Stromal cell of bone marrow (primary cell): Measurements from ENCODE around the gene SAMM50.

Experiments
- DNase-seq: peaks from one replicate; pipeline ENCODE4 v3.0.0-alpha.2; 2012; ENCODE audit warnings: low read depth

The SAMM50 gene

DNA sequence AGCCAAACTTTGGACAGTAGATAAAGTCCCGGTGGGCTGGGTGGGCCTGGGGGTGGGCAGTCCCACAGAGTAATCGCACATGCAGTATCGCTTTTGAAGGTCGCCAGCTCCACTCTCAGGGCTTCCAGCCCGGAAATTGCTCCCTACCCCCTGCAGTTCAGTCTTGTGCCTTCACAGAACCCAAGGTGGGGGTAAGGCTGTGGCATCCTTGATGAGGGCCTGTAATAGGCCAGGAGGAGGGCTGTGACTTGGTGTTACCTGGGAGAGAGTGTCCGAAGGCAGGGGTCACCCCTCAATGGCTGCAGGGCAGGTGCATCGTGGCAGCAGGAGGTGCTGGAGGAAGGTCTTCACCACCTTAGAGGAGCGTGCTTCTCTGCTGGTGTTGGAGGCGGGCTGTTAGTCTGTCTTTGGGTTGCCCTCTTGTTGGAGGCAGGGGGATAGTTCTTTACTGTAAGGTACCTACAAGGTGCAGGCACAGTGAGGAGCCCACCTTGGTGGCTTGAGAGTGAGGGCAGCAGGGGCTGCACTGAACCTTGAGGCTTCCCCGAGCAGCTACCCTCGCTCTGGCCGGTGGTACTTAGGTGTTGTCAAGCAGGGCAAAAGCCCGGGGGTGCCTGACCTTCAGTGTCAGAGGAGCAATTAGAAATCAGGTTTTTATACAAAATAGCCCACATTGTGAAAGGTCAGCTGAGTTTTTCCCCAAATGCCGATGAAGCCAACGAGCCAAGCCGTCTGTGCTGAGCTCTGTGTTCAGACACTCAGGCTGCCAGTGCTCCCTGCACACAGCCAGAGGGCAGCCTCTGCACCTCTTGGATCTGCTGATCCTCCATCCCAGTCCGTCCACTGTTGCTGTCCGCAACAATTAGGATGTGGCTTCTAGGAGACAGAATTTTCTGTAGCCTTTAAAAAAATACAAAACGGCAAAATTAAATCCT is 21.9 kb downstream of the SAMM50 start:
- DNase-seq, result no peak

DNA sequence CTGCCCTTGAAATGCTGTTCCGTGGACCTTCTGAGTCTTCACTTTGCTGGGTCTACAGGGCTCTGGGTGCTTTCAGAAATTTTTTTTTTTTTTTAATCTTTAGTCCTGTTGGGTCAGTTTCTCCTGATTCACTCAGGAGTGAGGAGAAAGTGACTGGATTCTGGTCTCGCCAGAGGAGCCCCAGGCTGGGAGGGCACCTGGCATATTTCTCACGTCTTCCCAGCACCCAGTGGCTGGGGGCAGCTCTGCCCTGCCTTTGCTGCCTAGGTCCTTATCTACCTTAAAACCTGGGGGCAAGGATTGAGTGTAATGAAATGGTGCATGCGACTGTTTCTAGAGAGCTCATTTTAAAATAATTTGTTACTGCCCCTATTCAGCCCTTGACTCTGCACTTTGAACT is 23.3 kb downstream of the SAMM50 start:
- no peak for DNase-seq

DNA sequence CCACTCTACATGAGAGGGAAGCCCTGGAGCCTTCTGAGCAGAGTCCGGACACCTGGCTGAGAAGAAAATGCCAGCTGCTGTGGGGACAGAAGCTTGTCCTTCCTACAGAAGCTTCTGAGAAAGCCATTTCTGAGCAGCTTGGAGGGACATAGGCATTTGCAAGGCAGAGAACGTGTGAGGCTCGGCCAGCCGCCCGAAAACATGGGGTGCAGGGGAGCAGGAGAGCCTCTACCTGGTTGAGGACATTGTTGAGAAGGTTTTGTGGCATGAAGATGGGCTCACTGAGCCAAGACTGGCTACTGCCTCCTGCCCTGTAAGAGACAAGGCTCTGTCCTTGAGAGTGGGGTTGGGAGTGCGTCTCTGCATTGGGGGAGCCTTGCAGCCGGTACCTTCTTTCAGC is 25.3 kb downstream of the SAMM50 start:
- DNase-seq, result no peak

- no peak for DNase-seq
Observed at GRCh38 chr22:43980996-43981395, 25.8 kb downstream of the SAMM50 start.

GRCh38 chr22:43983808-43984207 is 28.6 kb downstream of the SAMM50 start:
- DNase-seq, result no peak

GRCh38 chr22:43985532-43985931 is 30.3 kb downstream of the SAMM50 start:
- no peak for DNase-seq

DNA sequence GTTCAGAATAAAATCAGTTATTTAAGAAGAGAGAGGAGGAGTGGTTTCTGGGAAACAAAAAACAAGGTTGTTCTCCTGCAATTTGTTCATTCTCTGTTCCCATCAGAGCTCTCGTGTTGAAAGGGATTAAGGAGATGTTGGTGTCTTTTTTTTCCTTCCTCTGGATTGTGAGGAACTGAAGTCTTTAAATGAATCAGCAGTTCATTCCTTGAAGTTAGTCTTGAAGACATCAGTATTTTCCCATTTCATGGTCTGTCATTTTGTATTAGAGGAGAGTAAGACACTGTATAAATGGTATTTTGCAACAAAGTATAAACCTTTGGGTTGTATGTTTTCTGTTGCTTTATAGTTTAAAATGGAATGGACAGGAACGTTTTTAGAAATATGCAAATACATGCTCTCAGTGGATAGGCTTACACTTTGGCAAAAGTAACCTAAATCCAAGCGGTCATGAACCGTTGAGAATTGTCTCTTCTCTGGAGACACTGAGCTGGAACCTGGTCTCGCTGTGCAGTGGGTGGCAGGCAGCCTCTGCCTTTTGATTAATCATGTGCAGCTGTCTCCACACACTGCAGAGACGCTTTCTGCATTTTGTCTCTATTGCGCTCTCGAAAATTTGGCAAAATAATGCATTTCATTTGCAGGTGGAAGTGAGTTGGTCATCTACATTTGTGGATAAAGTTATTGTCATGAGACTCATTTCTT is 33.0 kb downstream of the SAMM50 start:
- no peak for DNase-seq

DNA sequence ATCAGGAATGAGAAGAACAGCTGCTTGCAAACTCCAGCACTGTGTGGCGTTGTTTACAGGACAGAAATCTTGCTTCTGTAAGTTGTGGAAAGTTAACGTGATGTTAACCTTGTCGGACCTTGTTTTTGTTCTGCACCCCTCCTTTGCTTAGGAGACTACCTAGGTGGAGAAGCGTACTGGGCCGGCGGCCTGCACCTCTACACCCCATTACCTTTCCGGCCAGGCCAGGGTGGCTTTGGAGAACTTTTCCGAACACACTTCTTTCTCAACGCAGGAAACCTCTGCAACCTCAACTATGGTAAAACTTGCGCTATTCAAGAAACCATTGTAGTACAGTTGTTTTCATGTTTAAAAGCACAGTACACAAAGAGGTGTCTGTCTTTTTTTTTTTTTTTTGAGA is 33.7 kb downstream of the SAMM50 start:
- DNase-seq, result no peak

GRCh38 chr22:43990044-43990443 is 34.8 kb downstream of the SAMM50 start:
- DNase-seq, result no peak

DNA sequence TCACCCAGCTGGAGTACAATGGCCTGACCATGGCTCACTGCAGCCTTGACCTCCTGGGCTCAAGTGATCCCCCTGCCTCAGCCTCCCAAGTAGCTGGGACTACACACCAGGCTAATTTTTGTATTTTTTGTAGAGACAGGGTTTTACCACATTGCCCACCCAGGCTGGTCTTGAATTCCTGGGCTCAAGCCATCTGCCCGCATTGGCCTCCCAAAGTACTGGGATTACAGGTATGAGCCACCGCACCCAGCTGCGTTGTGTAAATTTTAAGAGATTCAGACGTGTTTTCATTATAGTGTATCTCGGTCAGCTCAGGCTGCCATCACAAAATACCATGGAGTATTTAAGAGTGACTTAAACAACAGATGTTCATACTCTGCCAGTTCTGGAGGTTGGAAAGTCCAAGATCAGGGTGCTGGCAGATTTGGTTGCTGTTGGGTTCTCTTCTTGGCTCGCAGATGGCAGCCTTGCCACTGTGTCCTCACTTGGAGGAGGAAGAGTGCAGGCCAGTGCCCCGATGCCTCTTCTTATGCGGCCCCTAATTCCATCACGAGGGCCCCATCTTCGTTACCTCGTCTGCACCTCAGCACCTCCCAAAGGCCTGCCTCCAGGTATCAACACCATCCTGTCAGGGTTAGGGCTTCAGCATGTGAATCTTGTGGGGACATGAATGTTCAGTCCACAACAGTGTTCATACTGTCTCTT is 36.2 kb downstream of the SAMM50 start:
- no peak for DNase-seq

DNA sequence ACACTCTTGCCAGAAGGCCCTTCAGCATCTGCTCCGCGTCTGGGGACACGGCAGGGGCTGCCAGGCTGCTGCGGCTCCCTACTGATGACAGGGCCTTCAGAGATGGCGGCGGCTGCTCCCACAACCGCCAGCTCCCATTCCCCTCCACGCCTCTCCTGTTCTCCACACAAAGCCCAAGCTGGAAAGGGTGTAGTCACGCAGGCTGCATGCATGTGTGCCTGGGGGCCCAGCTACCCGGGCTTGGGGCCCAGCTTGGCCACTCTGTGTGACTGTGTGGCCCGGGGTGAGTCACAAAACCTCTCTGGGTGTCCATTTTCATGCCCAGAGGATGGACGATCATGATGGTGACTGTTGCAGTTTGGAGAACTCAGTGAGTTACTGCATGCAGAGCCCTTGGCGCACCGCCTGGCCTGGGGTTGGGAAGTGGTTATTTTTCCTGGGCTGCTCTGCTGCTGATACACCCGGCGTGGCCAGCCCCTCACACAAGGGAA is 37.1 kb downstream of the SAMM50 start:
- peak; percentile 73 for DNase-seq

- DNase-seq, result peak; percentile 34
Observed at GRCh38 chr22:43993072-43993760, 38.0 kb downstream of the SAMM50 start.

GRCh38 chr22:43994006-43994405 is 38.8 kb downstream of the SAMM50 start:
- no peak for DNase-seq

GRCh38 chr22:43994416-43994815 is 39.2 kb downstream of the SAMM50 start:
- no peak for DNase-seq

GRCh38 chr22:43995057-43995685 is 39.9 kb downstream of the SAMM50 start:
- DNase-seq, result no peak

GRCh38 chr22:43995798-43996169 is 40.5 kb downstream of the SAMM50 start:
- DNase-seq, result no peak

DNA sequence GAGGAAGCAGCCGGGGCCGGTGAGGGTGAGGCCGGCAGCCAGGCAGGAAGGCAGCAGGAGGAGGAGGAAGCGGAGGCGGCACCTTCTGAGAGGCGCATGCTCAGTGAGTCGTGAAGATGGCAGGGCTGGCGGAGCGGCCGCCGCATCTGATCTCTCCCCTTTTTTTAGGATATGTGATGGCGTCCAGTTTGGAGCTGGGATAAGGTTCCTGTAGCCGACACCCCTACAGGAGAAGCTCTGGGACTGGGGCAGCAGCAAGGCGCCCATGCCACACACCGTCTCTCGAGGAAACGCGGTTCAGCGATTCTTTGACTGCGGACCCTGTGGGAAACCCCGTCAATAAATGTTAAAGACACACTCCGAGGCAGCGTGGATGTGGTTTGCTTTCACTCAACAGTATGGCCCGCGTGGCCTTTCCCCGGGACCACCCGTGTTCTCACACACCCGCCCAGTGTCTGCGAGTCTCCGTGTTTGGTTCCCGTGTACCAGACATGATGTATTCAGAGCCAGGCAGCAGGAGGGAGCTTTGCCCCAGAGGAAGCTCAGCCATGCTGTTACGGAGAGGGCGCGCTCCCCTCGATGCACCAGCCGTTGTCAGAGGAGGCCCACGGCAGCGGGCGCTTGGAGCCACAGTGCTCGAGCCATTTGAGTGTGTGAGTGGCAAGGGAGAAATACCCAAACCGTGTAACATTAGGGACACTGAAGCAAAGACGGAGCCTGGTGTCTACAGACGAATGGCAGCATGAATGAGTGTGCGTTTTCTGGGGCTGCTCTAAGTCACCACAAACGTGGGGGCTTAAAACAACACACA is 41.1 kb downstream of the SAMM50 start:
- DNase-seq, result no peak

DNA sequence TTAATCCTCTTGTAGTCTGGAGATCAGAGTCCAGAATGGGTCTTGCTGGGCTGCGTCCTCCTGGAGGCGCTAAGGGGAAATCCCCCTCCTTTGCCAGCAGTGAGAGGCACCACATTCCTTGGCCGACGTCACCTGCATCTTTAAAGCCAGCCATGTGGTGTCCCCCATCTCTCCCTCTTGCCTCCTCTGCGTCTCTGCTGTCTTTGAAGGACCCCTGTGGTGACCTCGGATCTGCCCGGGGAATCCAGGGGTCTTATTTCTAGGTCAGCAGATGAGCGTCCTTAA is 41.7 kb downstream of the SAMM50 start:
- DNase-seq, result no peak

DNA sequence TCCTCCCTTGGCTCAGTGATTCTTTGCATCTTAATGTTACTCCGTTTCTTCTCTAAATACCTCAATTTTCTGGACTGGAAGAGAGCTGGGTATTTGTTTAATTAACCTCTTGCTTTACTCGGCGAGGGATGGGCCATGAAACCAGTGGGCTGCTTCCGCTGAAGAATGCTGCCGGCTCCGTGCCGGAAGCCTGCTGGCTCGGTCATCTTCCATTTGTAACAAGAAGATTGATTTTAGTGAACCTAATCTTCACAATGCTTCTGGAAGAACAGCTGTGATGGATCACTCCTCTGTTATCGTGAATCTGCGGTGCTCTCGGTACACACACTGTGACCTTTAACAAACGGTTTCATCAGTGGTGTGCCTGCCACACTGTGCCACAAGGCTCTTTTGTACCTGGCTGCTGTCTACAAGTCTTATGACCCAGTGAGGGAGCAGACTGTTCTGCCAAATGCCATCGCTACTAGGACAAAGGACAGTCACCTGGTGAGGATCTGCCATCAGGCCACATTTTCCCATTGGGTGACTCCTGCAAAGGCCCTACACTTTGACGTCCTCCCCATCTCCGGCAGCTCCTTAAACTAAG is 43.5 kb downstream of the SAMM50 start:
- no peak for DNase-seq

- no peak for DNase-seq
Observed at GRCh38 chr22:43999378-43999777, 44.1 kb downstream of the SAMM50 start.

DNA sequence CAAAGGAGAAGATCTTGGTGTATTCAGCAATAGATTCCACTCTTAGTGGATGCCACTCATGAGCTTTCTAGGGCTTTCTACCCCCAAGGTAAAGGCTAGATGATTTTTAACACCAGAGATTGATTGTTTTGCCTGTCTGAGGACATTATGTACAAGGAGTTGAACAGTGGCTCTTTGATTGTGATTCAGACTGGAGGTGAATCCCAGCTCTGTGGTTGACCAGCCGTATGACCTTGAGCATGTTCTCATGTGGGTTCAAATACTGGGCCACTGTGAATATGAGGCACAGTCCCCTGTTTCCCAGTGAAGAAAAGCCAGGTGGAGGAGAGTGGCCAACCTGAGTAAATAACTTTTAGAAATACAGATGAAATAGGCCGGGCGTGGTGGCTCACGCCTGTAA is 44.9 kb downstream of the SAMM50 start:
- DNase-seq, result no peak
